ENCODE results near the gene ADAMTS12.

DNA sequence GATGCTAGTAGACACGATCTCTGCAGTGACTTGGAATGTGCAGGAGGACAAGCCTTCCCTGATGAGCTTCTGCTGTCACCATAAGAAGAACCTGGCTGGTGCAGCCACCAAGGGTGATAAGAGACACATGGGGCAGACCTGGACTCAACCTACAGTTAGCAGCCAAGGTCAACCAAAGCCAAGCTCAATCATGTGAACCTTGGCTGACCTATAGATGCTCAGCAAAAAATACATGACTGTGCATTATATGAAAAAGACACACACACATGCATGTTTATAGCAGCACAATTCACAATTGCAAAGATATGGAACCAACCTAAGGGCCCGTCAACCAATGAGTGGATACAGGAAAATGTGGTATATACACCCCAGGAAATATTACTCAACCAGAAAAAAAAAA lies 364.1 kb downstream of the ADAMTS12 start:
- TF ChIP-seq, protein P1, sequence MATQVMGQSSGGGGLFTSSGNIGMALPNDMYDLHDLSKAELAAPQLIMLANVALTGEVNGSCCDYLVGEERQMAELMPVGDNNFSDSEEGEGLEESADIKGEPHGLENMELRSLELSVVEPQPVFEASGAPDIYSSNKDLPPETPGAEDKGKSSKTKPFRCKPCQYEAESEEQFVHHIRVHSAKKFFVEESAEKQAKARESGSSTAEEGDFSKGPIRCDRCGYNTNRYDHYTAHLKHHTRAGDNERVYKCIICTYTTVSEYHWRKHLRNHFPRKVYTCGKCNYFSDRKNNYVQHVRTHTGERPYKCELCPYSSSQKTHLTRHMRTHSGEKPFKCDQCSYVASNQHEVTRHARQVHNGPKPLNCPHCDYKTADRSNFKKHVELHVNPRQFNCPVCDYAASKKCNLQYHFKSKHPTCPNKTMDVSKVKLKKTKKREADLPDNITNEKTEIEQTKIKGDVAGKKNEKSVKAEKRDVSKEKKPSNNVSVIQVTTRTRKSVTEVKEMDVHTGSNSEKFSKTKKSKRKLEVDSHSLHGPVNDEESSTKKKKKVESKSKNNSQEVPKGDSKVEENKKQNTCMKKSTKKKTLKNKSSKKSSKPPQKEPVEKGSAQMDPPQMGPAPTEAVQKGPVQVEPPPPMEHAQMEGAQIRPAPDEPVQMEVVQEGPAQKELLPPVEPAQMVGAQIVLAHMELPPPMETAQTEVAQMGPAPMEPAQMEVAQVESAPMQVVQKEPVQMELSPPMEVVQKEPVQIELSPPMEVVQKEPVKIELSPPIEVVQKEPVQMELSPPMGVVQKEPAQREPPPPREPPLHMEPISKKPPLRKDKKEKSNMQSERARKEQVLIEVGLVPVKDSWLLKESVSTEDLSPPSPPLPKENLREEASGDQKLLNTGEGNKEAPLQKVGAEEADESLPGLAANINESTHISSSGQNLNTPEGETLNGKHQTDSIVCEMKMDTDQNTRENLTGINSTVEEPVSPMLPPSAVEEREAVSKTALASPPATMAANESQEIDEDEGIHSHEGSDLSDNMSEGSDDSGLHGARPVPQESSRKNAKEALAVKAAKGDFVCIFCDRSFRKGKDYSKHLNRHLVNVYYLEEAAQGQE (IDR thresholded peaks at IDR 0.05) = no peak
- TF ChIP-seq CTCF (IDR thresholded peaks at IDR 0.05; ENCODE audit: low read depth, low read length, missing input control) = no peak
- no peak for TF ChIP-seq GABPA (IDR thresholded peaks at IDR 0.05 in 1 of 2, conservative IDR thresholded peaks at IDR 0.05 in 1 of 2)

All from liver (tissue), 3 donors.